ENCODE measurements around the gene TIMM23B.
"Not testable (repeated sequence)": the region's sequence is repeated elsewhere in the genome, so short reads cannot be mapped to it uniquely, and the experiment has no call there.

Gene TIMM23B

DNA sequence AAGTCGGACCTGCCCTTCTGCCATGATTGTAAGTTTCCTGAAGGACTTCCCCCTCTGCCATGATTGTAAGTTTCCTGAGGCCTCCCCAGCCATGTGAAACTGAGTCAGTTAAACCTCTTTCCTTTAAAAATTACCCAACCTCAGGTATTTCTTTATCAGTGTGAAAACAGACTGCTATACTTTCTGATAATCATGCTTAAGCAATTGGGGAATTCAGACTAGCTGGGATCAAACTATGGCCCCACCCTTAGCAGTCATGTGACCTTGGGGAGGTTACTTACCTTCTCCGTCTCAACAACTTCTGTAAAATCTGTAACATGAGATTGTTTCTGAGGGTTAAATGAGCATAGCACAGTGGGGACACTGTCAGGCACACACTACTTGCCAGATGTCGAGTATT lies 45.4 kb downstream of the TIMM23B start:
- not testable (repeated sequence) for DNase-seq

DNA sequence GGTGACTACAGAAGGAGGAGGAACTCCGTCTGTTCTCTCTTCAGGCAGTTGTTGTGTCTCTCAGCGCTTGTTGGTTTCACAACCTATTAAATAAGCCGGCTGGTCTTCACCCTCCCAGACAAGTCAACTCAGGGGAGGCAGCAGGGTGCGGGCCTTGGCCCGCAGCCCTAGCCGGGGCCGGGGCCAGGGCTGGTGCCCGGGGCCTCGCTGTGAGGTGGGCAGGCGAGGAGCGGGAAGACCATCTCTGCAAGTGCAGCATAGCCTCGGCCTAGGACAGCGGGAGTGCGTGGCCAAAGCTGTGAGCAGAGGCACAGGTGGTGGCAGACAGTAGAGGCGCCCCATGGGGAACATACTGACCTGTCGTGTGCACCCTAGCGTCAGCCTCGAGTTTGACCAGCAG lies 46.5 kb downstream of the TIMM23B start, which contains the start of gene AGAP6:
Gene AGAP6, plus strand, starts transcription at position 31 of the 400 bp plus-strand sequence. Its CDS starts 310 bp downstream, at position 341.
- not testable (repeated sequence) for DNase-seq

DNA sequence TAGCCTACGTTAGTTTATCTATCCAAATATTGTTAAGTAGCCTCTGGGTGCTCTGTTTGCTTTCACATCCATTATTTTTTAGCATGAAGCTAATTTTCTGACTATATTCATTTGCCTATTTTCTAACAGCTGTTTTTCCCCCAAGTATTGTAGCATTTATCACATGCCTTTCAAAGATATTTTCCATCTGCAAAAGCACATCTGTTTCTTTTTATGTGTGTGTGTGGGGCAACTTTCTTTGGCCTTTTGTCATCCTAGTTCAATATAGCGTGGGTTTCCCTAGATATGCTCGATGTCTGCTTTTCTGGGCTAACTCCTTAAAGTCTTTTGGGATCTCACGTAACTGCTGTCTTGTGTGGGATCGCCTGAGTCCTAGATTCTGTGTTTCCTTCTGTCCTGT lies 53.5 kb downstream of the TIMM23B start:
- DNase-seq, result not testable (repeated sequence)

DNA sequence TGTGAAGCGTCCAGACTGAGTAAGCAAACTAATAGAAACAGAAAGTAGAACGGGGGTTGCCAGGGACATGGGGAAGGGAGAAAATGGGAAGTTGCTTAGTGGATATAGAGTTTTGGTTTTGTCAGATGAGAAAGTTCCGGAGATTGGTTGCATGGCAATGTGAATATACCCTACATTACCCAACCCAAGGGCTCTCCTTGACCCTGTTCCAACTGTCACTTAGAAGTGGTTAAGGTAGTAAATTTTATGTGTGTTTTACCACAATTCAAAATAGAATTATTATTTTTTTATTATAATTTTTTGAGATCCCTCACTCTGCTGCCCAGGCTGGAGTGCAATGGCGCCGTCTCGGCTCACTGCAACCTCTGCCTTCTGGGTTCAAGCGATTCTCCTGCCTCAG lies 72.2 kb downstream of the TIMM23B start:
- not testable (repeated sequence) for DNase-seq

DNA sequence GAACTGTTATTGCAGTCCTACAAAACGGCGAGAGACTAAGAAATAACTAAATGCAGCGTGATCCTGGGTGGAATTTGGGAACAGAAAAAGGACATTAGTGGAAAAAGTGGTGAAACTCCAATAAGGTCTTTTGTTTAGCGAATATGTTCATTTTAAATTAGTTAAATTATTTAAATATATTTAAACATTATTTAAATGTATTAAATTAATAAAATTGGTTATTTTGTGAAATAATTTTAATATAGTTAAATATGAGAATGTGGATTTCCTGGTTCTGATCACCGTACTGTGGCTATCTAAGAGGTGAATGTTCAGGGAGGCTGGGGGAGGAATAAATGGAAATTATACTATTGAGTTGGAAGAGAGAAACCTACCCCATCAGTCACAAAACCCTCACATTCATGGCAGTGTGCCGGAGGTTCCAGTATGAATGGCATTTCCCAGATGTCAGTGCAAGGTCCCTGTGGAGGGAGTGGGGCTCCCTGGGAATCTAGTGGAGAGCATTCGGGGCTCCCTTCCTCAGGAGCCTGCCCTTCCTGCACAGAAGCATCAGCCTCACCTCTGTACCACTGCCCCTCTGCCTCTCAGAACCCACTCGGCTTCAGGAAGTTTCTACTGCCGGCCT lies 73.9 kb downstream of the TIMM23B start:
- DNase-seq, result not testable (repeated sequence)

DNA sequence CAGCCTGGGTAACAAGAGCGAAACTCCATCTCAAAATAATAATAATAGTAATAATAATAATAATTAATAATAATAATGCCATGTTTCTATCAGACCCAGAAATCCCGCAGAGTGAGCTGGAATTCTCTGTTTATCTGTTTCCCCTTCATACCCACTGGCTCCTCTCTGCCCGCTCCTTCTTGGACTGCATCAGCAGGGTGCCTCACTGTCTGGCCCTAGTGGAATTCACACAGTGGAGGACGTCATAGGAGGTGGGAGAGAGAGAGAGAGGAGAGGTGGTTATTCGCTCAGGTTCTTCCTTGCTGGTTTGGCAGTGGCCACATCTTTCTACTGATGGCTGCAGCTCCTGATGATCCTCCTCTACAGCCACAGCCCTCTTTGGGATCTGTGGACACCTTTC lies 75.1 kb downstream of the TIMM23B start:
- DNase-seq, result not testable (repeated sequence)

DNA sequence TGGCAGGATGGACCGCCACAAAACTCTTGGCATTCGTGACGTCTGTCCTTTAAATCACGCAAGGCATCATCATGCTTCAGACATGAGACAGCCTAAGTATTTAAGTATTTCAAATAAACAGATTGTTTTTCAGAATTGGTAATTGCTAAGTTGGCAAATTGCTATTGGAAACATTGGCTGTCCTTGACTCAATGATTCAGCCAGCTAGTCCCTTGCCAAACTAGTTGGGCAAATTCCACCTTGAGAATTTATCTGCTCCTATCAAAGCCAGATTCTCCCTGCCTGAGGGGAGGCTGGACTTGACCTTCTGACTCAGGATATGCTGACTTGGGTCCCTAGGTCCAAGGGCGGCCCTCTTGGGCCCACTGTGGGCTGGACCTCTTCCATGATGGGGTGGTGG lies 75.8 kb downstream of the TIMM23B start:
- DNase-seq, result not testable (repeated sequence)

DNA sequence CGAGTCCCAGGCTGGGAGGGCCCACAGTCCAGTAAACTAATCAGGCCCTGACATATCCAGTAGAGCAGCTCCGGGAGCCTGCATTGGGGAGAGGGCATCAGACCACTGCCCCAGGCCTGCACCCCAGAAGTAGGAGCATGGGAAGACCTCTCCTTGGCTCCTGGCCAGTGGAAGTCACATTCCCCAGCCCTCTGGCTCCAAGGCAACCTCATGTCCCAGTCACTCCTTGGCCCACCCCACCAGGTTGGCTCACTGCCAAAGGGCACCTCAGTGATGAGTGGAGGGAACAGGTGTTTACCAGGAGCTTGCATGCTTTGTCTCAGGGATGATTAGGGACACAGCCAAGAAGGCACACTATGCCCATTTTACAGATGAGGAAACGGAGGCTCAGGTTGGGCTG lies 77.4 kb downstream of the TIMM23B start:
- not testable (repeated sequence) for DNase-seq

DNA sequence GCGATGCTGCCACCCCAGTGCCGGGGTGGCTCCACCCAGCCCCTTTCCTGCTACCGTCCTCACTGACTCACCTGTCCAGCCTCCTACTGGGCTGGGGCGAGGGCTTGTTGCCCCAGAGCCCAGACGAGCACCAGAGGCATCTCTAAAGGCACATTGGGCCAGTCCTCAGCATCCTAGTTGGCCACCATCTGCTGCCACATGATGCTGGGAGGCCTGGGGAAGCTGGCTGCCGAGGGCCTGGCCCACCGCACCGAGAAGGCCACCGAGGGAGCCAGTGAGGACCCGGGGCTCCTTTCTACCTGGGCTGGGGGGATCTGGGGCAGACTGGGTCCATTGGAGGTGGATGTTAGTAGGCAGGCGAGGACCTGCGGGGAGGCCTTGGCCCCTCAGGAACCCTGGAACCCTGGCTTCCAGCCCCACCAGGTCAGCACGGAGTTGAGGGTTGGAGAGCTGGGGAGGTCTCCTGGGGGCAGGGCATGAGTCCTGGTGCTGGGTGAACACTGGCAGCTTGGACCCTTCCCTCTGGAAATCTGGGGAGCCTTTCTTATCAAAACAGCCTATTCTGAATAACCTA lies 78.7 kb downstream of the TIMM23B start:
- not testable (repeated sequence) for DNase-seq

DNA sequence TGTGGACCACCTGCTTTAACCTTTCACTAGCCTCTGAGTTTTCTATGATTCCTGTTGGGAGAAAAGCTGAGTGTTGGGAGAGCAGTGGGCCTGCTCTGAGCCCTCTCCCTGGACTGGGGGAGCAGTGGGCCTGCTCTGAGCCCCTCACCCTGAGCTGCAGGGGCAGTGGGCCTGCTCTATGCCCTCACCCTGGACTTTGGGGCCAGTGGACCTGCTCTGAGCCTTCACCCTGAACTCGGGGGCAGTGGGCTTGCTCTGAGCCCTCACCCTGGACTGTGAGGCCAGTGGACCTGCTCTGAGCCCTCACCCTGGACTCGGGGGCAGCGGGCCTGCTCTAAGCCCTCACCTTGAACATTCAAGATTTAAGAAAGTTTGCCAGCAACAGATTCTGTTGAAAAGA lies 79.8 kb downstream of the TIMM23B start:
- no peak for DNase-seq

All from T1000 (cell line).